H9 (cell line): ENCODE measurements around the gene FGFBP2. TPM values are rescaled to one million over a fixed set of nuclear protein-coding genes. Genes with fewer than 3 reads are reported as not detected.

Experiments used
- DNase-seq: peaks from one replicate; pipeline ENCODE4 v3.0.0-alpha.2; 2017
- H2AFZ ChIP-seq: one replicate; pipeline ENCODE4 v1.6.1; 2013; ENCODE audit warnings: mild to moderate bottlenecking, low read length, control low read depth, moderate library complexity
- H2AK5ac ChIP-seq: 2 replicates; pipeline ENCODE4 v1.6.1; 2013; ENCODE audit warnings: low read length, control low read depth, mixed read lengths; ENCODE audit not compliant: insufficient read length
- H2BK120ac ChIP-seq: one replicate; pipeline ENCODE4 v1.6.1; 2013; ENCODE audit warnings: low read depth, mild to moderate bottlenecking, low read length, control low read depth, inconsistent platforms; ENCODE audit not compliant: poor library complexity, severe bottlenecking
- H2BK12ac ChIP-seq: 2 replicates; pipeline ENCODE4 v1.6.1; 2013; ENCODE audit warnings: low read length, control low read depth, mixed read lengths, low read depth; ENCODE audit not compliant: insufficient read length
- H2BK15ac ChIP-seq: 2 replicates; pipeline ENCODE4 v1.6.1; 2013; ENCODE audit warnings: low read depth, low read length, control low read depth
- H2BK20ac ChIP-seq: one replicate; pipeline ENCODE4 v1.6.1; 2013; ENCODE audit warnings: low read depth, mild to moderate bottlenecking, low read length, control low read depth, inconsistent platforms; ENCODE audit not compliant: poor library complexity, severe bottlenecking
- H2BK5ac ChIP-seq: 2 replicates; pipeline ENCODE4 v1.6.1; 2013; ENCODE audit warnings: low read length, control low read depth, mixed read lengths; ENCODE audit not compliant: insufficient read length
- H3K14ac ChIP-seq: 2 replicates; pipeline ENCODE4 v1.6.1; 2013; ENCODE audit warnings: low read length, control low read depth; ENCODE audit not compliant: insufficient read depth
- H3K18ac ChIP-seq: 2 replicates; pipeline ENCODE4 v1.6.1; 2013; ENCODE audit warnings: low read depth, mild to moderate bottlenecking, mixed read lengths, low read length, control low read depth; ENCODE audit not compliant: insufficient read length
- H3K23ac ChIP-seq: 2 replicates; pipeline ENCODE4 v1.6.1; 2013; ENCODE audit warnings: low read length, control low read depth, mixed read lengths, low read depth; ENCODE audit not compliant: insufficient read length
- H3K23me2 ChIP-seq: 2 replicates; pipeline ENCODE4 v1.6.1; 2013; ENCODE audit warnings: low read depth, mild to moderate bottlenecking, mixed read lengths, low read length, control low read depth; ENCODE audit not compliant: insufficient read length, poor library complexity, severe bottlenecking
- H3K27ac ChIP-seq: 2 replicates; pipeline ENCODE4 v1.5.1; 2013; ENCODE audit warnings: low read length, control low read depth, mixed read lengths, low read depth; ENCODE audit not compliant: insufficient read length
- H3K27me3 ChIP-seq: 2 replicates; pipeline ENCODE4 v1.6.1; 2013; ENCODE audit warnings: low read length, control low read depth, inconsistent platforms; ENCODE audit not compliant: insufficient read depth
- H3K4ac ChIP-seq: 2 replicates; pipeline ENCODE4 v1.6.1; 2013; ENCODE audit warnings: low read depth, mild to moderate bottlenecking, control low read depth, inconsistent platforms, low read length, moderate library complexity
- H3K4me1 ChIP-seq: 2 replicates; pipeline ENCODE4 v1.6.1; 2013; ENCODE audit warnings: low read length, control low read depth, inconsistent platforms; ENCODE audit not compliant: insufficient read depth
- H3K4me2 ChIP-seq: 2 replicates; pipeline ENCODE4 v1.6.1; 2013; ENCODE audit warnings: low read length, control low read depth, mixed read lengths; ENCODE audit not compliant: insufficient read length, insufficient read depth
- H3K56ac ChIP-seq: 2 replicates; pipeline ENCODE4 v1.6.1; 2013; ENCODE audit warnings: low read depth, mild to moderate bottlenecking, mixed read lengths, low read length, control low read depth; ENCODE audit not compliant: insufficient read length
- H3K79me1 ChIP-seq: 2 replicates; pipeline ENCODE4 v1.6.1; 2013; ENCODE audit warnings: low read depth, mild to moderate bottlenecking, moderate library complexity, low read length, control low read depth, inconsistent platforms; ENCODE audit not compliant: insufficient read depth, poor library complexity, severe bottlenecking
- H3K79me2 ChIP-seq: 2 replicates; pipeline ENCODE4 v1.6.1; 2013; ENCODE audit warnings: low read length, control low read depth, inconsistent platforms; ENCODE audit not compliant: insufficient read depth
- H3K9ac ChIP-seq: 2 replicates; pipeline ENCODE4 v1.6.1; 2013; ENCODE audit warnings: low read length, control low read depth, mixed read lengths; ENCODE audit not compliant: insufficient read length; ENCODE audit errors: extremely low read depth
- H3K9me3 ChIP-seq: one replicate; pipeline ENCODE4 v1.6.1; 2013; ENCODE audit warnings: low read depth, low read length, inconsistent platforms; ENCODE audit not compliant: control insufficient read depth
- H3T11ph ChIP-seq: one replicate; pipeline ENCODE4 v1.6.1; 2013; ENCODE audit warnings: mild to moderate bottlenecking, low read length, control low read depth, inconsistent platforms
- H4K20me1 ChIP-seq: one replicate; pipeline ENCODE4 v1.6.1; 2013; ENCODE audit not compliant: control insufficient read depth, insufficient read length, insufficient read depth
- H4K5ac ChIP-seq: 2 replicates; pipeline ENCODE4 v1.6.1; 2013; ENCODE audit warnings: low read depth, mild to moderate bottlenecking, mixed read lengths, low read length, control low read depth; ENCODE audit not compliant: insufficient read length
- H4K8ac ChIP-seq: replicated peaks from 2 replicates; pipeline ENCODE4 v1.6.1; 2013; ENCODE audit warnings: low read length, control low read depth, mixed read lengths, low read depth; ENCODE audit not compliant: insufficient read length
- H4K91ac ChIP-seq: 2 replicates; pipeline ENCODE4 v1.6.1; 2013; ENCODE audit warnings: low read depth, mild to moderate bottlenecking, moderate library complexity, mixed read lengths, low read length, control low read depth; ENCODE audit not compliant: insufficient read length
- H3K27ac Mint-ChIP-seq, 3 experiments: 2 replicates in 2 of 3; 3 replicates in 1 of 3; pipeline ENCODE4 v1.8.0; 2020 to 2021; ENCODE audit warnings: mixed read lengths in 3 of 3, mild to moderate bottlenecking in 1 of 3, moderate library complexity in 1 of 3
- H3K27me3 Mint-ChIP-seq: 2 replicates; pipeline ENCODE4 v1.8.0; 2021; ENCODE audit warnings: low read depth, mild to moderate bottlenecking, moderate library complexity, mixed read lengths
- H3K36me3 Mint-ChIP-seq, 3 experiments: 2 replicates in 2 of 3; 3 replicates in 1 of 3; pipeline ENCODE4 v1.8.0; 2020 to 2021; ENCODE audit warnings: low read depth in 3 of 3, mixed read lengths in 3 of 3; ENCODE audit not compliant: insufficient read depth in 1 of 3
- H3K4me1 Mint-ChIP-seq, 2 experiments: 2 replicates each; pipeline ENCODE4 v1.8.0; 2020; ENCODE audit warnings: mixed read lengths in 2 of 2
- H3K4me3 Mint-ChIP-seq, 2 experiments: 2 replicates in 1 of 2; 3 replicates in 1 of 2; pipeline ENCODE4 v1.8.0; 2020 to 2021; ENCODE audit warnings: mild to moderate bottlenecking in 2 of 2, mixed read lengths in 2 of 2, moderate library complexity in 1 of 2
- H3K9me3 Mint-ChIP-seq, 2 experiments: 2 replicates in 1 of 2; 3 replicates in 1 of 2; pipeline ENCODE4 v1.8.0; 2020; ENCODE audit warnings: mild to moderate bottlenecking in 2 of 2, mixed read lengths in 2 of 2, moderate library complexity in 1 of 2
- WGBS: extraction: QIAGEN DNeasy Blood & Tissue Kit; methylation state at CpG from one replicate; pipeline ENCODE4 v1.1.7; 2013; ENCODE audit warnings: missing lambda C conversion rate, low lambda C conversion rate, mixed read lengths; ENCODE audit not compliant: insufficient read length; ENCODE audit errors: extremely low coverage; 5-methylcytosine and 5-hydroxymethylcytosine counted together
- total RNA-seq: library from RNA; stranded (reverse); gene quantifications from 2 replicates; pipeline ENCODE4 v1.2.1, GENCODE V29; 2021
- TF ChIP-seq, protein P1 (sequence below): fragments of 200-600 bp; sonication (generic); conservative IDR thresholded peaks from 3 replicates; pipeline ENCODE4 v1.8.0; 2021; ENCODE audit warnings: antibody characterized with exemption, mild to moderate bottlenecking

FGFBP2 gene
- total RNA-seq, 1 experiment from 2014 or later = not detected

- H3K56ac ChIP-seq = no peak overlapping the region
- TF ChIP-seq, protein P1, sequence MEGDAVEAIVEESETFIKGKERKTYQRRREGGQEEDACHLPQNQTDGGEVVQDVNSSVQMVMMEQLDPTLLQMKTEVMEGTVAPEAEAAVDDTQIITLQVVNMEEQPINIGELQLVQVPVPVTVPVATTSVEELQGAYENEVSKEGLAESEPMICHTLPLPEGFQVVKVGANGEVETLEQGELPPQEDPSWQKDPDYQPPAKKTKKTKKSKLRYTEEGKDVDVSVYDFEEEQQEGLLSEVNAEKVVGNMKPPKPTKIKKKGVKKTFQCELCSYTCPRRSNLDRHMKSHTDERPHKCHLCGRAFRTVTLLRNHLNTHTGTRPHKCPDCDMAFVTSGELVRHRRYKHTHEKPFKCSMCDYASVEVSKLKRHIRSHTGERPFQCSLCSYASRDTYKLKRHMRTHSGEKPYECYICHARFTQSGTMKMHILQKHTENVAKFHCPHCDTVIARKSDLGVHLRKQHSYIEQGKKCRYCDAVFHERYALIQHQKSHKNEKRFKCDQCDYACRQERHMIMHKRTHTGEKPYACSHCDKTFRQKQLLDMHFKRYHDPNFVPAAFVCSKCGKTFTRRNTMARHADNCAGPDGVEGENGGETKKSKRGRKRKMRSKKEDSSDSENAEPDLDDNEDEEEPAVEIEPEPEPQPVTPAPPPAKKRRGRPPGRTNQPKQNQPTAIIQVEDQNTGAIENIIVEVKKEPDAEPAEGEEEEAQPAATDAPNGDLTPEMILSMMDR = no peak
- no peak overlapping the region for H4K5ac ChIP-seq
- no peak overlapping the region for H3K27ac ChIP-seq
- no peak overlapping the region for H2AK5ac ChIP-seq
- no peak overlapping the region for H3K18ac ChIP-seq
- no peak overlapping the region for H3K14ac ChIP-seq
- no peak overlapping the region for H2BK20ac ChIP-seq
- H2BK12ac ChIP-seq = no peak overlapping the region
- no peak overlapping the region; the same call in 1 of the 2 replicates for H2BK15ac ChIP-seq
- Mint-ChIP-seq H3K27me3 (no peaks in the 10 kb centered on the region), H3K36me3 (peaks cover 21 to 89% (median 55%) of the 10 kb centered on the region in 3 experiments), H3K27ac (peak overlapping the region in 2 of 3 experiments; percentile 7 to 83; a peak in 2 of 7 replicates), H3K9me3 (no peaks in the 10 kb centered on the region), H3K4me3 (no peak overlapping the region), H3K4me1 (peaks cover 6 to 7% of the 10 kb centered on the region in 2 experiments)
- no peak for DNase-seq
- H3K4me1 ChIP-seq = no peaks in the 10 kb centered on the region
- no peak overlapping the region for H2BK5ac ChIP-seq
- H3K79me1 ChIP-seq = no peaks in the 10 kb centered on the region
- H3K4me2 ChIP-seq = no peak overlapping the region
- no peaks in the 10 kb centered on the region for H3K27me3 ChIP-seq
- H2AFZ ChIP-seq = no peak overlapping the region
- H4K8ac ChIP-seq = no peak overlapping the region
- no peak overlapping the region for H4K91ac ChIP-seq
- no peak overlapping the region for H3T11ph ChIP-seq
- H3K23me2 ChIP-seq = no peaks in the 10 kb centered on the region
- no peak overlapping the region for H3K23ac ChIP-seq
- H4K20me1 ChIP-seq = no peaks in the 10 kb centered on the region
- no peak overlapping the region for H2BK120ac ChIP-seq
- no peaks in the 10 kb centered on the region for H3K79me2 ChIP-seq
- H3K9me3 ChIP-seq = no peaks in the 10 kb centered on the region
- WGBS = no CpG with 5 or more reads among the region's 6 CpGs
- no peak overlapping the region for H3K4ac ChIP-seq
- no peak overlapping the region for H3K9ac ChIP-seq
Observed at GRCh38 chr4:16011173-16011572, 48.2 kb upstream of the FGFBP2 start.
